K562 (cell line): Measurements from ENCODE around the gene APOBEC3A. TPM values are rescaled to one million over a fixed set of nuclear protein-coding genes. Genes with fewer than 3 reads are reported as not detected.

Experiments used
- BCLAF1 ChIP-seq, 2 experiments: fragments of 450-650 bp in 1 of 2; IDR thresholded peaks; 2 replicates each; pipeline ENCODE4 v1.6.1; 2011 to 2017; ENCODE audit warnings: low read depth in 2 of 2, antibody characterized with exemption in 1 of 2, borderline replicate concordance in 1 of 2, low read length in 1 of 2, mild to moderate bottlenecking in 1 of 2, mixed read lengths in 1 of 2; ENCODE audit not compliant: control insufficient read depth in 1 of 2
- C11orf30 ChIP-seq: fragments of 450-650 bp; IDR thresholded peaks from 2 replicates; pipeline ENCODE4 v1.6.1; 2016; ENCODE audit warnings: low read depth, mild to moderate bottlenecking
- E2F6 ChIP-seq, 2 experiments: IDR thresholded peaks; 2 replicates each; pipeline ENCODE4 v1.6.1; 2011; ENCODE audit warnings: borderline replicate concordance in 1 of 2, control low read depth in 1 of 2, low read depth in 1 of 2, low read length in 1 of 2, mild to moderate bottlenecking in 1 of 2, mixed read lengths in 1 of 2, moderate library complexity in 1 of 2; ENCODE audit not compliant: insufficient read depth in 1 of 2, insufficient read length in 1 of 2, poor library complexity in 1 of 2, severe bottlenecking in 1 of 2; ENCODE audit errors: extremely low read depth in 1 of 2
- ELF1 ChIP-seq: fragments of 200-800 bp; sonication (Bioruptor generic); IDR thresholded peaks from 2 replicates; pipeline ENCODE4 v1.6.1; 2016; ENCODE audit warnings: missing genetic modification characterization, missing compliant biosample characterization
- HDAC8 ChIP-seq: fragments of 450-650 bp; IDR thresholded peaks from 2 replicates; pipeline ENCODE4 v1.6.1; 2016; ENCODE audit warnings: mild to moderate bottlenecking, missing genetic modification characterization, moderate library complexity, missing compliant biosample characterization
- LCOR ChIP-seq: sonication (generic); formaldehyde crosslinking; IDR thresholded peaks from 2 replicates; pipeline ENCODE4 v1.8.0; 2022; ENCODE audit warnings: mild to moderate bottlenecking, missing genetic modification reagents
- POLR2AphosphoS2 ChIP-seq: IDR thresholded peaks from 2 replicates; pipeline ENCODE4 v1.6.1; 2012; ENCODE audit warnings: low read length, improper control_type of control experiment
- POLR2AphosphoS5 ChIP-seq: IDR thresholded peaks from 2 replicates; pipeline ENCODE4 v1.6.1; 2011; ENCODE audit warnings: mild to moderate bottlenecking, low read depth, low read length, moderate library complexity; ENCODE audit not compliant: control insufficient read depth, insufficient read depth
- RB1 ChIP-seq: fragments of 450-650 bp; IDR thresholded peaks from 2 replicates; pipeline ENCODE4 v1.6.1; 2017; ENCODE audit warnings: low read depth, mild to moderate bottlenecking
- RBM25 ChIP-seq: fragments of 200-400 bp; formaldehyde crosslinking; IDR thresholded peaks from 2 replicates; pipeline ENCODE4 v1.6.1; 2018; ENCODE audit warnings: low read length, low read depth, moderate library complexity; ENCODE audit not compliant: severe bottlenecking
- SMAD2 ChIP-seq: fragments of 150-350 bp; IDR thresholded peaks from 2 replicates; pipeline ENCODE4 v1.6.1; 2014; ENCODE audit warnings: low read depth, mild to moderate bottlenecking, low read length
- SREBF2 ChIP-seq: sonication (generic); formaldehyde crosslinking; IDR thresholded peaks from 2 replicates; pipeline ENCODE4 v1.4.0; 2020; ENCODE audit warnings: mild to moderate bottlenecking, missing genetic modification reagents
- TAF7 ChIP-seq: fragments of 450-650 bp; IDR thresholded peaks from 2 replicates; pipeline ENCODE4 v1.6.1; 2016; ENCODE audit warnings: missing genetic modification characterization, missing compliant biosample characterization
- TAL1 ChIP-seq: fragments of 450-650 bp; IDR thresholded peaks from 2 replicates; pipeline ENCODE4 v1.6.1; 2016; ENCODE audit warnings: mild to moderate bottlenecking
- THRA ChIP-seq: fragments of 450-650 bp; IDR thresholded peaks from 2 replicates; pipeline ENCODE4 v1.6.1; 2017; ENCODE audit warnings: mild to moderate bottlenecking, moderate library complexity
- TRIM24 ChIP-seq, 2 experiments: fragments of 450-650 bp; IDR thresholded peaks; 2 replicates each; pipeline ENCODE4 v1.6.1; 2016
- USF2 ChIP-seq: sonication (generic); formaldehyde crosslinking; IDR thresholded peaks from 2 replicates; pipeline ENCODE4 v1.5.0; 2020; ENCODE audit warnings: missing genetic modification reagents
- ZBTB34 ChIP-seq: fragments of 250-450 bp; sonication (Bioruptor Pico); IDR thresholded peaks from 2 replicates; pipeline ENCODE4 v1.8.0; 2021; ENCODE audit warnings: mild to moderate bottlenecking, moderate library complexity
- ZFP36 ChIP-seq: fragments of 150-350 bp; IDR thresholded peaks from 2 replicates; pipeline ENCODE4 v1.6.1; 2018; ENCODE audit warnings: low read length, low read depth; ENCODE audit not compliant: partially characterized antibody
- ZNF695 ChIP-seq: fragments of 450-650 bp; formaldehyde crosslinking; IDR thresholded peaks from 2 replicates; pipeline ENCODE4 v1.4.0; 2020; ENCODE audit warnings: mild to moderate bottlenecking, moderate library complexity
- ZNF785 ChIP-seq: fragments of 250-450 bp; sonication (Bioruptor Pico); IDR thresholded peaks from 2 replicates; pipeline ENCODE4 v1.4.0; 2020; ENCODE audit warnings: mild to moderate bottlenecking
- polyA plus RNA-seq, 8 experiments: library from polyadenylated mRNA; depleted of rRNA in 4 of 8; stranded (reverse) in 5 of 8; unstranded in 3 of 8; fragments of >200 nt; fragmentation: Nextera tagmentation in 2 of 8; fragmentation: Illumina TruSeq in 1 of 8; extraction: Ambion mirVana in 2 of 8; extraction: Trizol in 1 of 8; gene quantifications; 2 replicates each; pipeline versions ENCODE4 v1.2.1 to v1.2.3, GENCODE V29; 2011 to 2014; ENCODE audit warnings: inconsistent platforms in 1 of 8, missing spikeins in 1 of 8
- total RNA-seq, 7 experiments: library from RNA; depleted of rRNA in 6 of 7; stranded (reverse); fragments of >200 nt in 6 of 7; fragmentation: Illumina TruSeq in 2 of 7; extraction: Trizol in 2 of 7; gene quantifications; 2 replicates each; pipeline versions ENCODE4 v1.2.1 to v1.2.3, GENCODE V29; 2011 to 2021; ENCODE audit warnings: low replicate concordance in 1 of 7

Gene APOBEC3A
- total and polyA plus RNA-seq, 9 of the 15 experiments (the other 6 are each of a cell fraction or from before 2014, with no cell fraction given): 0.04 TPM; not detected in 8

- TF ChIP-seq E2F6 (IDR thresholded peaks at IDR 0.05; ENCODE audit: borderline replicate concordance in 1 of 2, extremely low read depth in 1 of 2, insufficient read depth in 1 of 2, insufficient read length in 1 of 2, low read depth in 1 of 2, low read length in 1 of 2, poor library complexity in 1 of 2, severe bottlenecking in 1 of 2) (peak in 1 of 2 experiments; percentile 33), TAL1 (no peak), ZBTB34 (CRISPR knock-in tag) (no peak), ZNF785 (CRISPR knock-in tag) (no peak), USF2 (CRISPR knock-in tag) (no peak), RBM25 (no peak), TRIM24 (IDR thresholded peaks at IDR 0.05) (no peak), HDAC8 (no peak), POLR2AphosphoS2 (no peak), ZFP36 (no peak), C11orf30 (no peak), SREBF2 (CRISPR knock-in tag) (no peak), SMAD2 (no peak), ZNF695 (CRISPR knock-in tag) (no peak), RB1 (no peak), THRA (no peak), ELF1 (tag) (no peak), BCLAF1 (IDR thresholded peaks at IDR 0.05; ENCODE audit: borderline replicate concordance in 1 of 2, control insufficient read depth in 1 of 2, low read depth in 2 of 2, low read length in 1 of 2) (no peak), POLR2AphosphoS5 (no peak), LCOR (no peak), TAF7 (tag) (no peak)
These were observed 33.0 kb upstream of the APOBEC3A start (continued) for GRCh38 chr22:38924347-38924952.
